Lower leg skin (tissue), 4 donors: ENCODE data around the gene EML6. TPM values are rescaled to one million over a fixed set of nuclear protein-coding genes. Genes with fewer than 3 reads are reported as not detected.

Source experiments
- DNase-seq, 2 donors: peaks; one replicate each; pipeline ENCODE4 v3.0.0-alpha.2; 2019; ENCODE audit warnings: low spot score in 2 of 2
- H3K4me3 ChIP-seq: fragments of 200-600 bp; sonication (generic); 2 replicates; pipeline ENCODE4 v1.5.1; 2017; ENCODE audit warnings: mild to moderate bottlenecking, low read depth; ENCODE audit not compliant: poor library complexity, severe bottlenecking
- POLR2A ChIP-seq, 2 donors: fragments of 450-650 bp; IDR thresholded peaks; one replicate each; pipeline ENCODE4 v1.6.1; 2016 to 2017; ENCODE audit warnings: antibody characterized with exemption in 2 of 2, mild to moderate bottlenecking in 1 of 2, moderate library complexity in 1 of 2
- WGBS, 2 donors: methylation state at CpG; one replicate each; pipeline ENCODE4 v1.1.5; 2018; 5-methylcytosine and 5-hydroxymethylcytosine counted together
- intact Hi-C: fragments of 100-400 bp; cut with DNase I; formaldehyde crosslinking; loops from one replicate; pipeline ENCODE4 v1.15.0; 2023; ENCODE audit warnings: low total_unique reads
- total RNA-seq, 4 donors: library from RNA; depleted of rRNA; stranded (reverse); fragments of >200 nt; gene quantifications; one replicate each; pipeline ENCODE4 v1.1.0, GENCODE V29; 2016
- TF ChIP-seq, protein P1 (sequence below), 3 donors: fragments of 450-650 bp; IDR thresholded peaks; one replicate each; pipeline ENCODE4 v1.5.1; 2016; ENCODE audit warnings: antibody characterized with exemption in 3 of 3, mild to moderate bottlenecking in 3 of 3, moderate library complexity in 2 of 3

EML6 gene
- total RNA-seq, 4 donors from 2014 or later = 1.8 to 4.4 (median 3.3) TPM

DNA sequence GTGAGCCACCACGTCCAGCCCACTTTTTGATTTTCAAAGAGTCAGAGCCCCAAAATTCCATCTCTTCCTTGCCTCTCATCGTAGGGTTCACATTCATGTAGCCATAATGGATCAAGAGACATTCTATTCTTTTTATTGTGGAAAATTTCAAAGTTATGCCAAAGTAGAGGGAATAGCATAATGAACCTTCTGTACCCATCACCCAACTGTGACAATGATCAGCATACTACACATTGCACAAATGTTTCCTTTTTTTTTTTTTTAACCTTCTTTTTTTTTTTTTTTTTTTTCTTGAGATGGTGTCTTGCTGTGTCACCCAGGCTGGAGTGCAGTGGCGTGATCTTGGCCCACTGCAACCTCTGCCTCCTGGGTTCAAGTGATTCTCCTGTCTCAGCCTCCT lies 162.4 kb downstream of the EML6 start:
- intact Hi-C loops = no loop called here
- DNase-seq = no peak
- H3K4me3 ChIP-seq = no peak overlapping the region
- TF ChIP-seq, protein P1, sequence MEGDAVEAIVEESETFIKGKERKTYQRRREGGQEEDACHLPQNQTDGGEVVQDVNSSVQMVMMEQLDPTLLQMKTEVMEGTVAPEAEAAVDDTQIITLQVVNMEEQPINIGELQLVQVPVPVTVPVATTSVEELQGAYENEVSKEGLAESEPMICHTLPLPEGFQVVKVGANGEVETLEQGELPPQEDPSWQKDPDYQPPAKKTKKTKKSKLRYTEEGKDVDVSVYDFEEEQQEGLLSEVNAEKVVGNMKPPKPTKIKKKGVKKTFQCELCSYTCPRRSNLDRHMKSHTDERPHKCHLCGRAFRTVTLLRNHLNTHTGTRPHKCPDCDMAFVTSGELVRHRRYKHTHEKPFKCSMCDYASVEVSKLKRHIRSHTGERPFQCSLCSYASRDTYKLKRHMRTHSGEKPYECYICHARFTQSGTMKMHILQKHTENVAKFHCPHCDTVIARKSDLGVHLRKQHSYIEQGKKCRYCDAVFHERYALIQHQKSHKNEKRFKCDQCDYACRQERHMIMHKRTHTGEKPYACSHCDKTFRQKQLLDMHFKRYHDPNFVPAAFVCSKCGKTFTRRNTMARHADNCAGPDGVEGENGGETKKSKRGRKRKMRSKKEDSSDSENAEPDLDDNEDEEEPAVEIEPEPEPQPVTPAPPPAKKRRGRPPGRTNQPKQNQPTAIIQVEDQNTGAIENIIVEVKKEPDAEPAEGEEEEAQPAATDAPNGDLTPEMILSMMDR (IDR thresholded peaks at IDR 0.05) = no peak
- TF ChIP-seq POLR2A (IDR thresholded peaks at IDR 0.05) = no peak
- 90 to 97% methylated on average over 3 of the region's 3 CpGs for whole genome bisulfite sequencing, 2 donors

- no peak overlapping the region for H3K4me3 ChIP-seq
- intact Hi-C loops = no loop called here
- no peak for DNase-seq
- TF ChIP-seq, protein P1 (IDR thresholded peaks at IDR 0.05) = no peak
- no peak for TF ChIP-seq POLR2A (IDR thresholded peaks at IDR 0.05)
- WGBS, 2 donors = 87 to 90% methylated on average over 9 of the region's 9 CpGs
Observed at GRCh38 chr2:54887850-54888545, 164.5 kb downstream of the EML6 start.

DNA sequence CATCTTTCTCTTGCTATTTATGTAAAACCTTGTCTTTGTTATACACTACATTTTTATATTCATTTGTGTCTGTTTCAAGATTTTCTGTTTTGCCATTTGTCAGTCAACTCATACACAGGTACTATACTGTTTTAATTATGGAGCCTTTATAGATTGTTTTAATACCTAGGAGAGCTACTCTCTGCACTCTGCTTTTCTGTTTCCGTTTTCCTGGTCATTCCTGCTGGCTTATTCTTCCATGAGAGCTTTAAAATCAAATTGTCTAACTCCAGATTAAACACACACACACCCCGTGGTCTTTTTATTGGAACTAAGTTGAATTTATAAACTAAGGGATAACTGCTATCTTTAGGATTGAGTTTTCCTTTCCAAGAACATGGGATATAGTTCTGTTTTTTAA lies 165.6 kb downstream of the EML6 start:
- 84 to 88% methylated on average over 2 of the region's 2 CpGs for WGBS, 2 donors
- H3K4me3 ChIP-seq = no peak overlapping the region
- TF ChIP-seq POLR2A (IDR thresholded peaks at IDR 0.05) = no peak
- TF ChIP-seq, protein P1 (IDR thresholded peaks at IDR 0.05) = no peak
- no peak for DNase-seq
- intact Hi-C loops = no loop called here

- no peak for DNase-seq
- intact Hi-C loops = no loop called here
- H3K4me3 ChIP-seq = no peak overlapping the region
- 49 to 89% methylated on average over 4 of the region's 4 CpGs for WGBS, 2 donors
- no peak for TF ChIP-seq POLR2A (IDR thresholded peaks at IDR 0.05)
- TF ChIP-seq, protein P1 (IDR thresholded peaks at IDR 0.05) = no peak
Observed at GRCh38 chr2:54891909-54892308, 168.4 kb downstream of the EML6 start.

DNA sequence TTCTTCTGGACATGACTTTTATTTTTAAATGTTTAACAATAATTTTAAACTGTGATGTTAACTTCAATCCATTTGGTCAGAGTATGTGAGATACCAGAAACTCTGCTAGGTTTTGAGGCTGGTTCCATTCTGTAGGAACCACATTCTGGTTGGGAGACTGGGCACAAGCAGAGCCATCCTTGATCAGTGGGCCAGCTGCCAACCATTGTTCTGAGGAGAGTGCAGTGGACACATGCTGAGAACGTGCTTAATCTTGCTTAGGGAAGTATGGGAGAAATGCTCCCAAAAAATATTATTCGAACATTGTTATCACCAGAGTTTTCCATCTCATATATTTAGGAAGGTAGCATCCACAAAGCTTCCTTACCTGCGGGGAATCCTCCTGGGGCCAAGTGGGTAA lies 171.0 kb downstream of the EML6 start:
- no peak overlapping the region for H3K4me3 ChIP-seq
- TF ChIP-seq, protein P1 (IDR thresholded peaks at IDR 0.05) = no peak
- TF ChIP-seq POLR2A (IDR thresholded peaks at IDR 0.05) = no peak
- no peak for DNase-seq
- intact Hi-C loops = no loop called here
- 79 to 80% methylated on average over 3 of the region's 3 CpGs for WGBS, 2 donors

DNA sequence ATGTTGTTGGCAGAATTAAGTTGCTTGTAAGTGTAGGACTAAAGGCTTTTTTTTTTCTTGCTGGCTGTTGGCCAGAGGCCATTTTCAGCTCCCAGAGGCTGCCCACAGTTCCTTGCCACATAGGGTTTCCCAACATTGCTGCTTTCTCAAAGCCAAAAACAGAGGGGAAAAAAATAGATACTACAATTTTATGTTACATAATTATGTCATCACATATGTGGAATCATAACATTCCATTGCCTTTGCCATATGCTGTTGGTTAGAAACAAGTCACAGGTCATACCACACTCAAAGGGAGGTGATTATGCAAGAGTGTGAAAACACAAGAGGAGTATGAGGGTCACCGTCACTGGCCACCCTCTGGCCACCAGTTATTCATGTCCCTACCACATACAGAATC lies 172.3 kb downstream of the EML6 start:
- no peak for TF ChIP-seq POLR2A (IDR thresholded peaks at IDR 0.05)
- TF ChIP-seq, protein P1 (IDR thresholded peaks at IDR 0.05) = no peak
- 90 to 100% methylated on average over 1 of the region's 1 CpG for WGBS, 2 donors
- H3K4me3 ChIP-seq = no peak overlapping the region
- no peak for DNase-seq
- intact Hi-C loops = no loop called here
